ENCODE results near the gene SCAMP5. TPM values are rescaled to one million over a fixed set of nuclear protein-coding genes. Genes with fewer than 3 reads are reported as not detected.

Gene SCAMP5
- total RNA-seq, 1 experiment from 2014 or later, result 0.86 TPM

- DNase-seq (ENCODE audit: low spot score), result no peak
Observed at GRCh38 chr15:75045332-75046015, 50.1 kb downstream of the SCAMP5 start.

DNA sequence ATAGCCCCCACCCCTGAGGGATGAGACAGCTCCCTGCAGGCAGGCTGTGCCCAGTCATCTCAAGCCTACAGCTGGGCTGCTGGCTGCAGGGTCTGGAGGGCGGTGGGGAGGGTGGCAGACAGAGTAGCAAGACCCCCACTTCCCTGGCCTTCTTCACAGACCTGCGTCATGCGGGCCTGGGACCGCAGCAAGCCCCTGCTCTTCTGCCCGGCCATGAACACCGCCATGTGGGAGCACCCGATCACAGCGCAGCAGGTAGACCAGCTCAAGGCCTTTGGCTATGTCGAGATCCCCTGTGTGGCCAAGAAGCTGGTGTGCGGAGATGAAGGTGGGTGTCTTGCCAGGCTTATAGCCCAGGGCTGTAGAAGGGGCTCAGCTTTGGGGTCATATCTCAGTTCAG lies 53.0 kb downstream of the SCAMP5 start:
- DNase-seq (ENCODE audit: low spot score), result no peak

DNA sequence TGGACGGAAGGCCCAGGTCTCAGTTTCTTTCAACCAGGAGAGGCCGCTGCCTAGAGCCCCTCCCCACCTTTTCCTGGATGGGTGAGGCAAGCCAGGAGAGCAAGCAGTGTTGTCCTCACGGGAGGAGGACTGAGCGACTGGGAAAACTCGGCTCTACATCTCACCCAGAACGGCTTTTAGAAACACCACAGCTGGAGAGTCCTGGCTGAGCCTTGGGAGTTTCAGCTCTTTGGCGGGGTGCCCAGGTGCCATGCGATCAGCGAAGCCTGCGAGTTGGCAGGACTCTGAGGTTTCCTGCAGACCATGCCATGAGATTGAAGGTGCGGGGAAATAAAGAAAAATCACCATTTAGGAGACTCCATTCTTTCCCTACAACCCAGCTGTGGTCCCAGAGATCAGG lies 54.0 kb downstream of the SCAMP5 start:
- DNase-seq (ENCODE audit: low spot score), result no peak

DNA sequence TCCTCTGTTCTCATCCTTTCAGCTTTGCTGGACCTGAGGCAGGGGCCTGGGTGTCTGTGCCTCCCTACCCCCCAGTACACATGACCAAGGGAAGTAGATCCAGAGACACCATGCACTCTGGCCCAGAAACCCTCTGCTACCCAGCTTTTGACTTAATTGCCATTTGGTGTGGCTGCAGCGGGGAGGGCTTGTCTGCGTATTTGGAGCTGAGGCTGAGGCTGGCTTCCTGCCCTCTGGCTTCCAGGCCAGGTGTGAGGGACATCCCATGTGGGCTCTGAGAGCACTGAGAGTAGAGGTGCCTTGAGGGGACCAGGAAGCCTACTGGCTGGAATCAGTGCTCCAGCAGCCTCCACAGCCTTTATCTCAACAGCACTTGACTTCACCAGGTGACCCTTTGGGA lies 54.9 kb downstream of the SCAMP5 start:
- no peak for DNase-seq (ENCODE audit: low spot score)

GRCh38 chr15:75051191-75051608 lies 55.8 kb downstream of the SCAMP5 start:
- DNase-seq (ENCODE audit: low spot score), result no peak

GRCh38 chr15:75051711-75052110 lies 56.3 kb downstream of the SCAMP5 start:
- DNase-seq (ENCODE audit: low spot score), result no peak

DNA sequence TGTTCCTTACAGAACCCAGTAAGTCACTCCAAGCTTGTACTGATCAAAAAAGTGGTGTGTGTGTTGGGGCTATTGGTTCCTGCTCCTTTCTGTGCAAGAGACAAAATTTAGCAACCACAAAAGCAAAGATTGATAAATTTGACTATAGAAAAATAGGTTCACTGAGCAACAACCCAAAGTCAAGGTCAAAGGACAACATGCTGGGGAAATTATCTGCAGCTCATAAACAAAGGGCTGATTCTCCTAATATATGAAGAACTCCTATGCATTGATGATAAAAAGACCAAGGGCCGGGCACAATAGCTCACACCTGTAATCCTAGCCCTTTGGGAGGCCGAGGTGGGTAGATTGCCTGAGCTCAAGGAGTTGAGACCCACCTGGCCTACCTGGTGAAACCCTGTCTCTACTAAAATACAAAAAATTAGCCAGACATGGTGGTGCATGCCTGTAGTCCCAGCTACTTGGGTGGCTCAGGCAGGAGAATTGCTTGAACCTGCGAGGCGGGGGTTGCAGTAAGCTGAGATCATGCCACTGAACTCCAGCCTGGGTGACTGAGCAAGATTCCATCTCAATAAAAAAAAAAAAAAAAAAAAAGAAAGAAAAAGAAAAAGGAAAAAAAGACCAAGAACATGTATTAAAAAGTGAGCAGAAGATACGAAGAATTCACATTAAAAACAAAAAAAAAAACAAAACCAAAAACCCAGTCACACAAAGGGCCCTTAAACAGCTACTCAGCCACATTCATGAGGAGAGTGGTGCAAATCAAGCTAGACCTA lies 57.8 kb downstream of the SCAMP5 start:
- no peak for DNase-seq (ENCODE audit: low spot score)

GRCh38 chr15:75053748-75054125 lies 58.4 kb downstream of the SCAMP5 start:
- DNase-seq (ENCODE audit: low spot score), result no peak

DNA sequence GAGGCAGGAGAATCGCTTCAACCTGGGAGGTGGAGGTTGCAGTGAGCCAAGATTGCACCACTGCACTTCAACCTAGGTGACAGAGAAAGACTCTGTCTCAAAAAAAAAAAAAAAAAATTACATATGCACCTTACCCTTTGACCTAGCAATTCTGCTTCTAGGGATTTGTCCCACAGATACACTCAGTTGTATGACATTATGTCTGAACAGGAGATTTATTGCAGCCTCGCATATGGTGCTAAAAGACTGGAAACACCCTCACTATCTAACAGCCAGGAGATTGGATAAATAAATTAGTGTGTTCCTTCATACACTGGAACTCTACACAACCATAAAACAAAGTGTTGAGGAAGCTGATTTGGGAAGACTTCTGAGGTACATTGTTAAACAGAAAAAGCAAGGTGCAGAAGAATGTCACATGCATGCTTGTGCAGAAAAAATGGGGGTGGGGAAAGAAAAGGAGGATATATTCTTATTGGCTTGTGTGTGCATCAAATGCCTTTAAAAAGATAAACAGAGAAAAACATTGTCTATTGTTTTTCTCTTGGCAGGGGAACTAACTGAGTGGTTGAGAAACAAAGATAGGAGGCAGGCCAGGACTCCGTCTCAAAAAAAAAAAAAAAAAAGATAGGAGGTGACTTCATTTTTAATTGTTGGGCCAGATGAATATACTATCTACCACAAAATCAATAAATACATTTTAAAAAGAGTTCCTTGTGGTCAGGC lies 59.0 kb downstream of the SCAMP5 start:
- no peak for DNase-seq (ENCODE audit: low spot score)

- no peak for DNase-seq (ENCODE audit: low spot score)
Observed at GRCh38 chr15:75056036-75056435, 60.7 kb downstream of the SCAMP5 start.

DNA sequence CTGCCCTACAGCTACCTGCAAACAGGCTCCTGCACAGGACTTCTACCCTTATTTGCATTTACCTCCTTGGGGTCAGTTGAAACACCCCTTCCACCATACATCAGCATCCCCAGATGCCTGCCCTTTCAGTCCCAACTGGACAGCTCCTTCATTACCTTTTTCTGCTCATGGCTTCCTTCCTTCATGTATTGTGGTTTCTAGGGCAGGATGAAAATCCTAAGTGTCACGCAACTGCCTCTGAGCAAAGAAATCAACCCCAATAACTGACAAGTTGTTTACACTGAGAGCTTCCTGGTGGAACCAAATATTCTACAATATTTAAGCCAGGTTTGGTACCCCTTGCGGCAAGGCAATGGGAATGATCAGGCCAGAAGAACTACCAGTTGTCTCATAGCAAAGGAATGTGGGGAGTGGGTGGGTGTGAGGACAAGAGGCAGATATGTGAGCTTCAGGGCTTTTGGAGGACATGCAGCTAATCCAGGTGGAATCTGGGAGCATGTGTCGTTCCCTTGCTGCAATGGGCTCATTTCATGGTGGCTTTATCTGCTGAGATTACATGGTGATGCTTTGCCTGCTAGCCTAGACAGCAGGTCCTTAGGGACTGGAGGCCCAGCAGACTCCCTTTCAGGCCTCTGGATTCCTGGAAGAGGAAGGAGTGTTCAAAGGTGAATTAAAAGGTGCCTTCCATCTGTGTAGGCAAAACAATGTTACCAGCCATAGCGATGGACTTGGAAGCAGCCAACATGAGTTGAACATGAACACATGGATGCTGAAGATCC lies 63.0 kb downstream of the SCAMP5 start:
- no peak for DNase-seq (ENCODE audit: low spot score)

DNA sequence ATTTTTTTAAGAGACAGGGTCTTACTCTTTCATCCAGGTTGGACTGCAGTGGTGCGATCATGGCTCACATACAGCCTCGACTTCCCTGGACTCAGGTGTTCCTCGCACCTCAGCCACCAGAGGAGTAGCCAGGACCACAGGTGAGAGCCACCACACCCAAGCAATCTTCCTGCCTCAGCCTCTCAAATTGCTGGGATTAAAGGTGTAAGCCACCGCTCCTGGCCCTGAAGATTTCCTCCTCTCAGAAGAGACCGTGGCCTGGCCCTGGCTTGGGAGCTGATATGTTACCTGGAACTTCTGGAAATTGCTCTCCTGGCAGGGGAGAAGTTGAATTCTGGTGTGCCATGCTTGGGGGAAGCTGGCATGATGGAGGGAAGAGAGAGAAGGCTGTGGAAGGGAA lies 64.2 kb downstream of the SCAMP5 start:
- no peak for DNase-seq (ENCODE audit: low spot score)

DNA sequence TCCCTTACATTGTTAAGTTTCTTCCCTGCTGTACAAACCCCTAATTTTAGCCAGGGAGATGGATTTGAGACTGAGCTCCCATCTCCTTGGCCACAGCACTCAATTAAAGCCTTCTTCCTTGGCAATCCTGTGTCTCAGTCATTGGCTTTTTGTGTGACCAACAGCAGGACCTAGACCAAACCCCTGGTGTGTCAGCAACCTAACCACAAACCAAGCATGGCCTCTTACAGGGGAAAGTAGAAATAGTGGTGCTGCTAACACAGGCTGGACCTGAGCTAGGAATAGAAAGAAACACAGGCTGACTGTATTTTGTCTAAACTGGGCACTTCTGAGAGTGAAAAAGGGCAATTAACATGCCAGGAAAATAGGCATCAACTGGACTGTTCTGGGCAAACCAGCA lies 65.9 kb downstream of the SCAMP5 start:
- DNase-seq (ENCODE audit: low spot score), result no peak

- no peak for DNase-seq (ENCODE audit: low spot score)
Observed at GRCh38 chr15:75062706-75063105, 67.3 kb downstream of the SCAMP5 start.

- no peak for DNase-seq (ENCODE audit: low spot score)
Observed at GRCh38 chr15:75063338-75063737, 68.0 kb downstream of the SCAMP5 start.

DNA sequence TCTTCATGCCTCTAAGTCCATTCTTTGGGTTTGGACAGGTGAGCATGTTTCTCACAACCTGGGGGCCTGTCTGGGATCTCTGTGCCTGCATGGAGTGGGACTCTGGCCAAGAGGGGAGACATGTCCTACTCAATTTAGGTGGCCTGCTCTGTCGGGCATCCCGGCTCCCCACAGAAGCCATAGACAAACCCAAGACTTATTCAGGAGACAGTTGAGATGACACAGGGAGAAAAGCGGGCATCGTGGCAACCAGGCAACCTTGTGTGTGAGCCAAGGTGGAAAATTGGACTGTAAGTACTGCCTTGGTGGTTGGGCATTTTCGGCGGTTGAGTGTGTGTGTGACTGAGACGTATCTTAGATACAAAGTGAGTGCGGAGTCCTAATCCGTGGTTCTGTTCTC lies 68.5 kb downstream of the SCAMP5 start:
- no peak for DNase-seq (ENCODE audit: low spot score)

DNA sequence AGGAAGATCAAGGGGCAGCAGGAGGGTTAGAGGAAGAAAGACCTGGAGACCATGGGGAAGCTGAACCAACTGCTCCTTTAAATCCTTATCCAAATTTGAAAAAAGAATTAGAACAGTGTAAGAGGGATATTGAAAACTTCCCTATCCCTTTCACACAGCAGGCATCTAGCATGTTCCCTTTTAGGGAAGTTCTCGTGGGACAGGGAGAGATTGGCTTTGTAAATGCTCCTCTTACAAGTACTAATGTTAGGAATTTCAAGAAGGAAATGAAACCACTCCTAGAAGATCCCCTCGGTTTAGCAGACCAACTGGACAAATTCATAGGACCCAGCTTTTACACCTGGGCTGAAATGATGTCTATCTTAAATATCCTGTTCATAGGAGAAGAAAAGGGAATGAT lies 69.5 kb downstream of the SCAMP5 start:
- DNase-seq (ENCODE audit: low spot score), result no peak

DNA sequence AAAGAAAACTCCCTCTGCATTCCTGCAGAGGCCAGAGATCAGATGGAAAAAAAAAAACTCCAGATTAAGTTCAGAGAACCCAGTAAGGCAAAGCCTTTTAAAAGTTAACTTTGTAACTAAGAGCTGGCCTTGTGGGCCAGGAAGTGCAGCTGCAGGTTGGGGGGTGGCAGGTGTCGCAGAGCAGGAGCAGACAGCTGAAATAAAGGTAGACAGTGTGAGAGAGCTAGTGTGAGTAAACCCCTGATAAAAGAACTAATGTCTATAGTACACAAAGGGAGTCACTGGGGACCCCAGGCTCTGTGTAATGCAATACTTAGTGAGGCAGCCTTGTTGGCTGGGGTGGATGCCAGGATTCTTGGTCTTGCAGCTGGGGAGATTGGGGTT lies 70.1 kb downstream of the SCAMP5 start:
- no peak for DNase-seq (ENCODE audit: low spot score)

- DNase-seq (ENCODE audit: low spot score), result no peak
Observed at GRCh38 chr15:75065851-75066509, 70.6 kb downstream of the SCAMP5 start.

DNA sequence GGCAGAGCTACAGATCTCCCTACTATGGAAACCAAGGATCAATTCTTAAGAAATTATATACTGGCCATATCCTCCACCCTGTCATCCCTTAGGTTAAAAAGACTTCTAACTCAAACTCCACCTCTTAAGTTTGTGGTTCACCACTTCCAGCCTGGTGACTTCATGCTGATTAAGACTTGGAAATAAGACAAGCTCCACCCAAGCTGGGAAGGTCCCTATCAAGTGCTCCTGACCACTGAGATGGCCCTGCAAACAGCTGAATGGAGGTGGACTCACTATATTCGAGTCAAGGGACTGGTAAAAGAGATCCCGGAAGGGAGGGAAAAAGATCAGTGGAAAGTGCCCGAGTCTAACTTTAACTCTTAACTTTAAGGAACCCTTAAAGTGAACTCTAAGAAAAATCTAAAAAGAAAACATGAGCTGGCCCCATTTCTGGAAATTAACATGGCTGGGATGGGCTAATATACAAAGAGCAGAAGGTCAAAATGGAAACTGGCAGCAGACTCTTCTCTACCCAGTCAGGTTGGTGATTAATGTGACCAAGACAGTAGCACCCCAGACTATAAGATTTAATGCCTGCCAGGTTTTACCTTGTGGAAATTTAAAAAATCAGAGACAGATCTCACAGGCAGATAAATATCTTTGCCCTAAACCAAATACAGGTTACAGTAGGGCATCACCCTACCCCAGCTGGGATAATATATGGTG lies 71.9 kb downstream of the SCAMP5 start:
- DNase-seq (ENCODE audit: low spot score), result peak; percentile 38

- no peak for DNase-seq (ENCODE audit: low spot score)
Observed at GRCh38 chr15:75068748-75069147, 73.4 kb downstream of the SCAMP5 start.

Data from HT-29 (cell line).